Breast epithelium (tissue), 4 donors: ENCODE data around the gene LGI4. TPM values are rescaled to one million over a fixed set of nuclear protein-coding genes. Genes with fewer than 3 reads are reported as not detected.

Experiments
- DNase-seq, 2 donors: peaks; one replicate each; pipeline ENCODE4 v3.0.0-alpha.2; 2019; ENCODE audit warnings: low spot score in 2 of 2
- H3K27ac ChIP-seq, 2 donors: fragments of 200-600 bp; sonication (generic) in 1 of 2; one replicate each; pipeline ENCODE4 v1.5.1; 2016 to 2019; ENCODE audit warnings: mild to moderate bottlenecking in 1 of 2
- H3K27me3 ChIP-seq, 2 donors: fragments of 200-600 bp; sonication (generic) in 1 of 2; one replicate each; pipeline versions ENCODE4 v1.5.1 to v1.6.0; 2017 to 2019; ENCODE audit warnings: control low read depth in 1 of 2, mild to moderate bottlenecking in 1 of 2
- H3K36me3 ChIP-seq: fragments of 200-600 bp; one replicate; pipeline ENCODE4 v1.5.1; 2019
- H3K4me1 ChIP-seq, 2 donors: fragments of 200-600 bp; sonication (generic); one replicate each; pipeline ENCODE4 v1.5.1; 2016 to 2019; ENCODE audit warnings: control low read depth in 1 of 2
- H3K4me3 ChIP-seq, 3 donors: fragments of 200-600 bp; sonication (generic); 1 replicate in 2 of 3; 2 replicates in 1 of 3; pipeline ENCODE4 v1.5.1; 2016 to 2019; ENCODE audit warnings: mild to moderate bottlenecking in 3 of 3, moderate library complexity in 2 of 3
- H3K9me3 ChIP-seq, 2 donors: fragments of 200-600 bp; sonication (generic) in 1 of 2; one replicate each; pipeline ENCODE4 v1.5.1; 2016 to 2019; ENCODE audit warnings: control low read depth in 1 of 2
- POLR2A ChIP-seq: fragments of 450-650 bp; IDR thresholded peaks from one replicate; pipeline ENCODE4 v1.6.1; 2016; ENCODE audit warnings: antibody characterized with exemption, mild to moderate bottlenecking, moderate library complexity
- POLR2AphosphoS5 ChIP-seq, 3 donors: sonication (generic); formaldehyde crosslinking; IDR thresholded peaks; one replicate each; pipeline ENCODE4 v1.6.1; 2017; ENCODE audit warnings: antibody characterized with exemption in 3 of 3
- intact Hi-C: fragments of 100-400 bp; cut with DNase I; formaldehyde crosslinking; loops from one replicate; pipeline ENCODE4 v1.15.1; 2023; ENCODE audit warnings: low total_unique reads
- total RNA-seq, 3 donors: library from RNA; depleted of rRNA; stranded (reverse); fragments of >200 nt; gene quantifications; one replicate each; pipeline ENCODE4 v1.1.0, GENCODE V29; 2016
- TF ChIP-seq, protein P1 (sequence below), 3 donors: fragments of 450-650 bp; IDR thresholded peaks; one replicate each; pipeline ENCODE4 v1.5.1; 2016 to 2017; ENCODE audit warnings: antibody characterized with exemption in 3 of 3, mild to moderate bottlenecking in 3 of 3, moderate library complexity in 3 of 3

LGI4 gene
- total RNA-seq, 3 donors from 2014 or later: 4.3 to 37.8 (median 5.3) TPM

DNA sequence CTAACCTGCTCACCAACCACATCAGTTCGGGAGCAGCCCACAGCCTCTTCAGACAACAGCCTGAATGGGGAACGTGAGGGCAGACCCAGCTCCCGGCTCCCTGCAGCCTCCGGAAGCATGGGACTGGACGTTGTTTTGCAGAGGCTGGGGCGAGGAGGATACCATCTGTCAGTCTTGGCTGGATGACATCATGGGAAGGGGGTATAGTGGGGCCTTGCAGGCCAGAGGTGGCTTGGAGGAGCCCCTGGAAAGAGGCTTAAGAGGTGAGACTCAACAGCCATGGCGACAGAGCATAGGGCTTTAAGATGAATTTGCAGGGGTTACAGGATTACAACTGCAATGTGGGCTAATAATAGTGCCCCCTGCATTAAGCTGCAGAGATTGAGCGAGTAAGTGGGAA is 17.7 kb downstream of the LGI4 start:
- H3K4me1 ChIP-seq: peaks cover 0 to 8% of the 10 kb centered on the region in 2 donors
- TF ChIP-seq POLR2A: no peak
- peak overlapping the region in 2 of 3 donors; percentile 60 to 75 for H3K4me3 ChIP-seq
- no peaks in the 10 kb centered on the region for H3K9me3 ChIP-seq
- DNase-seq: no peak
- no peaks in the 10 kb centered on the region for H3K36me3 ChIP-seq
- H3K27me3 ChIP-seq: no peaks in the 10 kb centered on the region
- intact Hi-C loops: no loop called here
- peak overlapping the region; percentile 91 for H3K27ac ChIP-seq

DNA sequence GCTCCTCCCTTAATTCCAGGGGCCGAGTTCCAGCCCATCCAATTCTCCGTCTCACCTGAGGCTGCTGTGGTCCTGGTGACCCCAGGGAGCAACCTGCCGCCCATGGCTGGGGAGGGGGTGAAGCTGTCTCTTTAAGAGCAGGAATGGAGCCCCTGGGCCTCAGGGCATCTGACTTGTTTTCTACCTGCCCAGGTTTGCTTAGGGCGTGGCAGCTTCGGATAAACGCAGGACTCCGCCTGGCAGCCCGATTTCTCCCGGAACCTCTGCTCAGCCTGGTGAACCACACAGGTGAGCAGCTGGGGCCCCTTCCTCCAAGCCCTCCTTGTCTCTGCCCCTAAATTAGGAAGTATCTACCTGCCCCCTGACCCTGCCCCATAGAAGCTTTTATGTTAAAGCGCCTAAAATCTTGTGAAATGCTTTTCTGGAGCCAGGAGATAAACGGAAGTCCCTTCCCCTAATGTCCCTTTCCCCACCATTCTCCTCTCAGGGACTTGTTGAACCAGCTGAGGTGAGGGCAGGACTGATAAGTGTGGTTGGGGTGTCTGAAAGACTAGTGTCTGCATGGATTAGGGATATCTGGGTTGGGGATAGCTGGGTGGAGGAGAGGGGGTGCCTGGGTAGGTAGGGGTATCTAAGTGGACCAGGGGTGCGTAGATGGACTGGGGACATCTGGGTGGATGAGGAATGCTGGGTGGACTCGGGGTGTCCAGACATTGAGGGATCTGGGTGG is 18.6 kb downstream of the LGI4 start:
- Histone ChIP-seq H3K9me3 (no peaks in the 10 kb centered on the region), H3K4me3 (peak overlapping the region in 2 of 3 donors; percentile 60 to 75), H3K27ac (peak overlapping the region; percentile 91), H3K36me3 (no peaks in the 10 kb centered on the region), H3K4me1 (peaks cover 0 to 8% of the 10 kb centered on the region in 2 donors), H3K27me3 (no peaks in the 10 kb centered on the region)
- TF ChIP-seq, protein P1, sequence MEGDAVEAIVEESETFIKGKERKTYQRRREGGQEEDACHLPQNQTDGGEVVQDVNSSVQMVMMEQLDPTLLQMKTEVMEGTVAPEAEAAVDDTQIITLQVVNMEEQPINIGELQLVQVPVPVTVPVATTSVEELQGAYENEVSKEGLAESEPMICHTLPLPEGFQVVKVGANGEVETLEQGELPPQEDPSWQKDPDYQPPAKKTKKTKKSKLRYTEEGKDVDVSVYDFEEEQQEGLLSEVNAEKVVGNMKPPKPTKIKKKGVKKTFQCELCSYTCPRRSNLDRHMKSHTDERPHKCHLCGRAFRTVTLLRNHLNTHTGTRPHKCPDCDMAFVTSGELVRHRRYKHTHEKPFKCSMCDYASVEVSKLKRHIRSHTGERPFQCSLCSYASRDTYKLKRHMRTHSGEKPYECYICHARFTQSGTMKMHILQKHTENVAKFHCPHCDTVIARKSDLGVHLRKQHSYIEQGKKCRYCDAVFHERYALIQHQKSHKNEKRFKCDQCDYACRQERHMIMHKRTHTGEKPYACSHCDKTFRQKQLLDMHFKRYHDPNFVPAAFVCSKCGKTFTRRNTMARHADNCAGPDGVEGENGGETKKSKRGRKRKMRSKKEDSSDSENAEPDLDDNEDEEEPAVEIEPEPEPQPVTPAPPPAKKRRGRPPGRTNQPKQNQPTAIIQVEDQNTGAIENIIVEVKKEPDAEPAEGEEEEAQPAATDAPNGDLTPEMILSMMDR (IDR thresholded peaks at IDR 0.05): no peak
- TF ChIP-seq POLR2A (no peak), POLR2AphosphoS5 (IDR thresholded peaks at IDR 0.05) (no peak)
- DNase-seq: peak; percentile 69 to 80
- intact Hi-C loops: no loop called here

GRCh38 chr19:35115177-35115951 is 19.5 kb downstream of the LGI4 start, which contains the start of gene FXYD3:
TSS of gene FXYD3 (plus strand) at chr19:35115823. CDS start at chr19:35119377, 3,554 bp downstream.
- Histone ChIP-seq H3K9me3 (no peaks in the 10 kb centered on the region), H3K4me3 (peak within 1 kb of the TSS; percentile 17 to 75 (median 60)), H3K36me3 (no peaks in the 10 kb centered on the region), H3K27me3 (no peaks in the 10 kb centered on the region), H3K27ac (peak within 1 kb of the TSS; percentile 91), H3K4me1 (peaks cover 0 to 7% of the 10 kb centered on the region in 2 donors)
- no peak for TF ChIP-seq POLR2A
- TF ChIP-seq POLR2AphosphoS5 (IDR thresholded peaks at IDR 0.05): no peak
- TF ChIP-seq, protein P1 (IDR thresholded peaks at IDR 0.05): no peak
- DNase-seq: no peak
- intact Hi-C loops: no loop called here

DNA sequence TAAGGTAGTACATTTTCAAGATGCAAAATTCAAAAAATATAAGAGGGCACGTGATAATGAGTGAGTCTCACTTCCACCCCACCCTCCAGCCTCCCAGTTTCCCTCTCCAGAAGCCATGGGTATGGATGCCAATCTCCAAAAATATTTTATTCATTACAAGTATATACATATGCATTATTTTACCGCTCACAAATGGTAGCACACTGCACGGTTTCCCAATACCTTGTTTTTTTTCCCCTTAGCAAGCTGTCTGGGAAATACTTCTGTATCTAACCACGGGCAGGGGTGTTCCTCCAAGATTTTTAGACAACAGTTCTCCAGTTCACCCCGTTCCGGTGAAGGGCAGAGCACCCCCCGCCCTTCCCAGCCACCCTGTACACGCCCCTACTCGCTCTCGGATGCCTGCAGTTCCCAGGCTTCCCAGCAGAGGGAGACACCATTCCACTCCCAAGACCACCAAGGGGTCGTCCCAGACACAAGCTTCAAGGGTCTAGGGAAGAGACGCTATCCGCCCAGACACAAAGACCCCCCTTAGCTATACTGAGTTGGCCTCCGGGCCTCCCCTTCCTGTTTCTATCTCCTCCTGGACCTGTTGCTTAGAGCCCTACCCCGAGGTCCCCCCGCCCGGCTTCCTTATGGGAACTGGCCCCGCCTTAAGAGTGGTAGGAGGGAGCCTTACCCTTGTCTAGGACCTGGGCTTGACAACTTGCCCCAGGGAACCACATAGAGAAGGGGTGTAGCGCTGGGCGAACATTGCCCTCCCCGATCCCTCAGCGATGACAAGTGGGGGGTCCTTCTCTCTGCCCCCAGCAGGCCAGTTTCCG is 20.3 kb downstream of the LGI4 start:
- H3K4me3 ChIP-seq: peak overlapping the region; percentile 17 to 75 (median 60)
- intact Hi-C loops: no loop called here
- H3K36me3 ChIP-seq: no peaks in the 10 kb centered on the region
- DNase-seq: peak; percentile 72 to 78
- H3K4me1 ChIP-seq: peaks cover 0 to 5% of the 10 kb centered on the region in 2 donors
- TF ChIP-seq POLR2AphosphoS5 (IDR thresholded peaks at IDR 0.05): peak in 2 of 3 donors; percentile 24
- TF ChIP-seq, protein P1 (IDR thresholded peaks at IDR 0.05): peak; percentile 95 to 99 (median 98)
- no peak for TF ChIP-seq POLR2A
- no peaks in the 10 kb centered on the region for H3K27me3 ChIP-seq
- H3K9me3 ChIP-seq: no peaks in the 10 kb centered on the region
- peak overlapping the region; percentile 91 for H3K27ac ChIP-seq

DNA sequence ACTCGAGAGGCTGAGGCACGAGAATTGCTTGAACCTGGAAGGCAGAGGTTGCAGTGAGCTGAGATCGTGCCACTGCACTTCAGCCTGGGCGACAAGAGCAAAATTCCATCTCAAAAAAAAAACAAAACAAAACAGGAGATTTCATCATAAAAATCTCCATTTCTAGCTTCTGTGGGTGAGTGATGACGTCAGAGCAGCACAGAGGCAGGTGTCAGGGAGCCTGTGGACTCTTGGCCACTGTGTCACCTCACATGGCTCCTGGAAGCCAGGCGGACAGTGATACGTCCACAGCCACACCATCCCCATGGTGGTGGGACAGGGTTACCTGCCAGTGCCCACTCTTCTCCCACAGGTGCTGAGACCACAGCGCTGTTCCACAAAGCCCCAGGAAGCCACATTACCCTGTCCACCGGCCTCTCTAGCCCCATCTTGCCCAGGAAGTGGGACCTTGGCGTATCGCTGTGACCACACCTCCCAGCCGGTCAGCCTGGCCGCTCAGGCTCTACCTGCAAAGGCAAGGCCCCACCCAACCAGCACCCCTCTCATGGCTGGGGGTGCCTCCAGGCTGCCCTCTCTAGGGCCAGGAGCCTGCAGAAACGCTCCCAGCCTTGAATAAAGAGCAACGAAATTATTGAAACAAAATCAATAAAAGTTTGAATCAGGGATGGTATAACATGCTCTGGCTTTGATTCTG is 21.7 kb downstream of the LGI4 start:
- no peaks in the 10 kb centered on the region for H3K9me3 ChIP-seq
- no peak for TF ChIP-seq POLR2A
- peak overlapping the region; percentile 41 to 91 for H3K27ac ChIP-seq

More for the DNA sequence above, 21.7 kb downstream of the LGI4 start:
- Histone ChIP-seq H3K36me3 (no peaks in the 10 kb centered on the region), H3K27me3 (no peaks in the 10 kb centered on the region), H3K4me1 (peaks cover 0 to 5% of the 10 kb centered on the region in 2 donors), H3K4me3 (no peak overlapping the region)
- intact Hi-C loops: no loop called here
- no peak for DNase-seq
